Small intestine (tissue), 7 donors: ENCODE data around the gene BICC1. TPM values are rescaled to one million over a fixed set of nuclear protein-coding genes. Genes with fewer than 3 reads are reported as not detected.

ENCODE experiments used
- DNase-seq, 2 donors: peaks; one replicate each; pipeline versions ENCODE4 v3.0.0 to v3.0.0-alpha.2; 2013
- FAIRE-seq: peaks from 2 replicates; lab custom pipeline; 2012; peaks lifted over from hg19 to GRCh38; lab: Jason Lieb, UNC
- H3K27ac ChIP-seq, 3 donors: one replicate each; pipeline ENCODE4 v1.5.1; 2013; ENCODE audit warnings: low read length in 2 of 3, mild to moderate bottlenecking in 2 of 3, control low read depth in 1 of 3, inconsistent platforms in 1 of 3, low read depth in 1 of 3, moderate library complexity in 1 of 3
- H3K27me3 ChIP-seq, 3 donors: one replicate each; pipeline ENCODE4 v1.6.1; 2013; ENCODE audit warnings: low read length in 3 of 3, inconsistent platforms in 1 of 3; ENCODE audit not compliant: control insufficient read depth in 3 of 3, insufficient read depth in 3 of 3
- H3K36me3 ChIP-seq, 3 donors: one replicate each; pipeline ENCODE4 v1.6.1; 2013; ENCODE audit warnings: low read length in 3 of 3, inconsistent platforms in 1 of 3, low read depth in 1 of 3, mild to moderate bottlenecking in 1 of 3, moderate library complexity in 1 of 3; ENCODE audit not compliant: control insufficient read depth in 3 of 3, insufficient read depth in 2 of 3
- H3K4me1 ChIP-seq, 3 donors: one replicate each; pipeline ENCODE4 v1.6.1; 2013; ENCODE audit warnings: low read length in 2 of 3, inconsistent platforms in 1 of 3, low read depth in 1 of 3, mild to moderate bottlenecking in 1 of 3, moderate library complexity in 1 of 3; ENCODE audit not compliant: control insufficient read depth in 3 of 3, insufficient read depth in 2 of 3
- H3K4me3 ChIP-seq, 3 donors: one replicate each; pipeline ENCODE4 v1.5.1; 2013; ENCODE audit warnings: low read length in 3 of 3, control low read depth in 1 of 3, inconsistent platforms in 1 of 3, low read depth in 1 of 3, mild to moderate bottlenecking in 1 of 3, moderate library complexity in 1 of 3
- H3K9me3 ChIP-seq, 2 donors: one replicate each; pipeline ENCODE4 v1.6.1; 2013; ENCODE audit warnings: low read depth in 1 of 2, low read length in 1 of 2; ENCODE audit not compliant: control insufficient read depth in 2 of 2, insufficient read depth in 1 of 2
- WGBS, 3 donors: extraction: QIAGEN DNeasy Blood & Tissue Kit; methylation state at CpG; one replicate each; pipeline ENCODE4 v1.1.7; 2013; 5-methylcytosine and 5-hydroxymethylcytosine counted together
- polyA plus RNA-seq, 4 donors: library from polyadenylated mRNA; stranded (reverse) in 3 of 4; unstranded in 1 of 4; fragments of 200-250 nt in 3 of 4; fragments of 120-200 nt in 1 of 4; gene quantifications; one replicate each; pipeline versions ENCODE4 v1.2.1 to v1.2.3, GENCODE V29; 2013
- donor health status: healthy with polysubstance abuse.
- donor health status: control.
- donor health status: control.
- donor health status: Bipolar disorder and iron deficiency.
- donor health status: healthy.

Gene BICC1
- polyA plus RNA-seq, 4 donors = 0.81 to 4.7 (median 1.3) TPM; not detected in 1

- DNase-seq (no peak), FAIRE-seq (no peak)
- no peaks in the 10 kb centered on the region for H3K36me3 ChIP-seq
- WGBS, 3 donors = 55 to 75% (median 69%) methylated on average over 3 of the region's 3 CpGs
- H3K4me1 ChIP-seq = peaks cover 0 to 2% (median 2%) of the 10 kb centered on the region in 3 donors
- H3K9me3 ChIP-seq = no peaks in the 10 kb centered on the region
- peak overlapping the region in 2 of 3 donors; percentile 40 to 83 for H3K27ac ChIP-seq
- H3K27me3 ChIP-seq = no peaks in the 10 kb centered on the region
- H3K4me3 ChIP-seq = no peak overlapping the region
Observed at GRCh38 chr10:58576751-58577436, 64.2 kb downstream of the BICC1 start.

- no peak for DNase-seq
- H3K4me1 ChIP-seq = peaks cover 0 to 2% (median 2%) of the 10 kb centered on the region in 3 donors
- H3K4me3 ChIP-seq = no peak overlapping the region
- H3K9me3 ChIP-seq = peaks cover 0 to under 1% of the 10 kb centered on the region in 2 donors
- H3K36me3 ChIP-seq = no peaks in the 10 kb centered on the region
- H3K27me3 ChIP-seq = no peaks in the 10 kb centered on the region
- peak overlapping the region in 2 of 3 donors; percentile 40 to 83 for H3K27ac ChIP-seq
- FAIRE-seq = no peak
Observed at GRCh38 chr10:58577437-58577777, 64.7 kb downstream of the BICC1 start.

GRCh38 chr10:58578366-58578765 is 65.7 kb downstream of the BICC1 start:
- Histone ChIP-seq H3K36me3 (no peaks in the 10 kb centered on the region), H3K9me3 (peaks cover 0 to 5% of the 10 kb centered on the region in 2 donors), H3K27ac (no peak overlapping the region), H3K4me1 (peaks cover 0 to 2% (median 2%) of the 10 kb centered on the region in 3 donors), H3K4me3 (no peak overlapping the region), H3K27me3 (no peaks in the 10 kb centered on the region)
- FAIRE-seq = no peak
- 89 to 91% (median 89%) methylated on average over 8 of the region's 8 CpGs for WGBS, 3 donors
- no peak for DNase-seq

GRCh38 chr10:58579011-58579655 is 66.5 kb downstream of the BICC1 start:
- WGBS, 3 donors = 88 to 90% (median 89%) methylated on average over 11 of the region's 11 CpGs
- H3K4me1 ChIP-seq = peaks cover 0 to 2% (median 2%) of the 10 kb centered on the region in 3 donors
- no peak overlapping the region for H3K4me3 ChIP-seq
- DNase-seq (no peak), FAIRE-seq (no peak)
- H3K9me3 ChIP-seq = peaks cover 0 to 5% of the 10 kb centered on the region in 2 donors
- H3K27ac ChIP-seq = no peak overlapping the region
- no peaks in the 10 kb centered on the region for H3K27me3 ChIP-seq
- no peaks in the 10 kb centered on the region for H3K36me3 ChIP-seq

GRCh38 chr10:58582045-58582444 is 69.4 kb downstream of the BICC1 start:
- Histone ChIP-seq H3K36me3 (no peaks in the 10 kb centered on the region), H3K27me3 (no peaks in the 10 kb centered on the region), H3K9me3 (peaks cover 0 to 5% of the 10 kb centered on the region in 2 donors), H3K4me1 (peaks cover 0 to under 1% (median 0%) of the 10 kb centered on the region in 3 donors), H3K27ac (no peak overlapping the region), H3K4me3 (no peak overlapping the region)
- DNase-seq (no peak), FAIRE-seq (no peak)

GRCh38 chr10:58585435-58585834 is 72.8 kb downstream of the BICC1 start:
- FAIRE-seq (no peak), DNase-seq (no peak)
- H3K4me3 ChIP-seq = no peak overlapping the region
- peaks cover 0 to 3% (median 0%) of the 10 kb centered on the region in 3 donors for H3K36me3 ChIP-seq
- no peak overlapping the region for H3K27ac ChIP-seq
- no peaks in the 10 kb centered on the region for H3K27me3 ChIP-seq
- H3K9me3 ChIP-seq = peaks cover 0 to 5% of the 10 kb centered on the region in 2 donors
- H3K4me1 ChIP-seq = no peaks in the 10 kb centered on the region
- 76 to 88% (median 79%) methylated on average over 2 of the region's 2 CpGs for WGBS, 3 donors

- Histone ChIP-seq H3K36me3 (peaks cover 0 to 3% (median 0%) of the 10 kb centered on the region in 3 donors), H3K9me3 (peaks cover 0 to 5% of the 10 kb centered on the region in 2 donors), H3K27me3 (no peaks in the 10 kb centered on the region), H3K4me3 (no peak overlapping the region), H3K27ac (no peak overlapping the region), H3K4me1 (no peaks in the 10 kb centered on the region)
- WGBS, 3 donors = 66 to 71% (median 67%) methylated on average over 13 of the region's 13 CpGs
- FAIRE-seq (no peak), DNase-seq (no peak)
Observed at GRCh38 chr10:58586282-58587245, 73.9 kb downstream of the BICC1 start.

GRCh38 chr10:58587676-58588075 is 75.0 kb downstream of the BICC1 start:
- no peak for FAIRE-seq
- H3K4me1 ChIP-seq = no peaks in the 10 kb centered on the region
- no peak overlapping the region for H3K27ac ChIP-seq
- H3K9me3 ChIP-seq = peaks cover 0 to 2% of the 10 kb centered on the region in 2 donors
- DNase-seq = no peak
- no peaks in the 10 kb centered on the region for H3K27me3 ChIP-seq
- WGBS, 3 donors = 87 to 93% (median 90%) methylated on average over 2 of the region's 2 CpGs
- no peak overlapping the region for H3K4me3 ChIP-seq
- peaks cover 0 to 3% (median 0%) of the 10 kb centered on the region in 3 donors for H3K36me3 ChIP-seq
